Ectodermal cell (in vitro differentiated cells): Measurements from ENCODE around the gene ZDHHC14.

ENCODE experiments used
- H3K27ac ChIP-seq: 2 replicates; pipeline ENCODE4 v1.7.0; 2013; ENCODE audit warnings: mild to moderate bottlenecking, low read depth, low read length; ENCODE audit not compliant: insufficient read depth, poor library complexity, severe bottlenecking
- H3K27me3 ChIP-seq: 2 replicates; pipeline ENCODE4 v1.7.0; 2013; ENCODE audit warnings: mild to moderate bottlenecking, low read length; ENCODE audit not compliant: insufficient read depth, control insufficient read depth, poor library complexity, severe bottlenecking
- H3K36me3 ChIP-seq: one replicate; pipeline ENCODE4 v1.7.0; 2013; ENCODE audit warnings: low read length; ENCODE audit not compliant: control insufficient read depth, insufficient read depth
- H3K4me1 ChIP-seq: one replicate; pipeline ENCODE4 v1.7.0; 2013; ENCODE audit warnings: low read length; ENCODE audit not compliant: control insufficient read depth, insufficient read depth
- H3K4me3 ChIP-seq: 2 replicates; pipeline ENCODE4 v1.7.0; 2013; ENCODE audit warnings: low read depth, low read length, control low read depth; ENCODE audit not compliant: insufficient read depth
- H3K9me3 ChIP-seq: 2 replicates; pipeline ENCODE4 v1.7.0; 2013; ENCODE audit warnings: mild to moderate bottlenecking, low read length, moderate library complexity; ENCODE audit not compliant: control insufficient read depth
- WGBS, 2 experiments: methylation state at CpG; one replicate each; pipeline ENCODE4 v1.1.7; 2013; ENCODE audit warnings: missing lambda C conversion rate in 2 of 2; 5-methylcytosine and 5-hydroxymethylcytosine counted together

ZDHHC14 gene

GRCh38 chr6:157652601-157653363 is 271.8 kb downstream of the ZDHHC14 start:
- Histone ChIP-seq H3K27me3 (no peaks in the 10 kb centered on the region), H3K36me3 (no peaks in the 10 kb centered on the region), H3K4me1 (no peaks in the 10 kb centered on the region), H3K4me3 (no peak overlapping the region), H3K9me3 (no peaks in the 10 kb centered on the region), H3K27ac (no peak overlapping the region)
- WGBS, 2 experiments = 96% methylated on average over 18 of the region's 18 CpGs

GRCh38 chr6:157653521-157653920 is 272.5 kb downstream of the ZDHHC14 start:
- 93% methylated on average over 16 of the region's 16 CpGs for WGBS, 2 experiments
- H3K27me3 ChIP-seq = no peaks in the 10 kb centered on the region
- no peaks in the 10 kb centered on the region for H3K4me1 ChIP-seq
- no peak overlapping the region for H3K27ac ChIP-seq
- H3K36me3 ChIP-seq = no peaks in the 10 kb centered on the region
- no peak overlapping the region for H3K4me3 ChIP-seq
- H3K9me3 ChIP-seq = no peaks in the 10 kb centered on the region

- no peaks in the 10 kb centered on the region for H3K4me1 ChIP-seq
- H3K27me3 ChIP-seq = no peaks in the 10 kb centered on the region
- H3K9me3 ChIP-seq = no peaks in the 10 kb centered on the region
- H3K27ac ChIP-seq = no peak overlapping the region
- H3K4me3 ChIP-seq = no peak overlapping the region
- 95% methylated on average over 8 of the region's 8 CpGs for WGBS, 2 experiments
- H3K36me3 ChIP-seq = no peaks in the 10 kb centered on the region
These were observed 274.1 kb downstream of the ZDHHC14 start for GRCh38 chr6:157655139-157655538.

GRCh38 chr6:157656437-157656997 is 275.5 kb downstream of the ZDHHC14 start:
- H3K4me3 ChIP-seq = no peak overlapping the region
- WGBS, 2 experiments = 86 to 91% methylated on average over 7 of the region's 7 CpGs
- H3K9me3 ChIP-seq = no peaks in the 10 kb centered on the region

GRCh38 chr6:157657754-157658153 is 276.8 kb downstream of the ZDHHC14 start:
- H3K4me3 ChIP-seq = no peak overlapping the region
- H3K9me3 ChIP-seq = no peaks in the 10 kb centered on the region
- H3K27ac ChIP-seq = no peak overlapping the region
- no peaks in the 10 kb centered on the region for H3K36me3 ChIP-seq
- 93 to 95% methylated on average over 5 of the region's 5 CpGs for WGBS, 2 experiments
- no peaks in the 10 kb centered on the region for H3K27me3 ChIP-seq
- H3K4me1 ChIP-seq = no peaks in the 10 kb centered on the region

More at GRCh38 chr6:157656437-157656997, 275.5 kb downstream of the ZDHHC14 start:
- Histone ChIP-seq H3K36me3 (no peaks in the 10 kb centered on the region), H3K27me3 (no peaks in the 10 kb centered on the region), H3K4me1 (no peaks in the 10 kb centered on the region), H3K27ac (no peak overlapping the region)

GRCh38 chr6:157658301-157658700 is 277.3 kb downstream of the ZDHHC14 start:
- 94 to 95% methylated on average over 3 to 4 of the region's 4 CpGs for WGBS, 2 experiments
- no peaks in the 10 kb centered on the region for H3K27me3 ChIP-seq
- no peaks in the 10 kb centered on the region for H3K4me1 ChIP-seq
- H3K9me3 ChIP-seq = no peaks in the 10 kb centered on the region
- H3K4me3 ChIP-seq = no peak overlapping the region
- no peaks in the 10 kb centered on the region for H3K36me3 ChIP-seq
- H3K27ac ChIP-seq = no peak overlapping the region

GRCh38 chr6:157659536-157660271 is 278.7 kb downstream of the ZDHHC14 start:
- Histone ChIP-seq H3K4me3 (no peak overlapping the region), H3K27me3 (no peaks in the 10 kb centered on the region), H3K9me3 (no peaks in the 10 kb centered on the region), H3K36me3 (no peaks in the 10 kb centered on the region), H3K4me1 (no peaks in the 10 kb centered on the region), H3K27ac (no peak overlapping the region)
- WGBS, 2 experiments = 94 to 95% methylated on average over 19 of the region's 19 CpGs

- Histone ChIP-seq H3K36me3 (no peaks in the 10 kb centered on the region), H3K27ac (no peak overlapping the region), H3K27me3 (no peaks in the 10 kb centered on the region), H3K4me1 (no peaks in the 10 kb centered on the region), H3K4me3 (no peak overlapping the region), H3K9me3 (no peaks in the 10 kb centered on the region)
- 83% methylated on average over 5 of the region's 5 CpGs for WGBS, 2 experiments
These were observed 279.4 kb downstream of the ZDHHC14 start for GRCh38 chr6:157660414-157660813.

GRCh38 chr6:157661652-157662051 is 280.7 kb downstream of the ZDHHC14 start:
- no peaks in the 10 kb centered on the region for H3K27me3 ChIP-seq
- no peaks in the 10 kb centered on the region for H3K9me3 ChIP-seq
- H3K4me1 ChIP-seq = no peaks in the 10 kb centered on the region
- WGBS, 2 experiments = 78 to 82% methylated on average over 3 of the region's 3 CpGs
- no peak overlapping the region for H3K4me3 ChIP-seq
- H3K36me3 ChIP-seq = no peaks in the 10 kb centered on the region
- no peak overlapping the region for H3K27ac ChIP-seq

- H3K27ac ChIP-seq = no peak overlapping the region
- H3K4me1 ChIP-seq = no peaks in the 10 kb centered on the region
- H3K4me3 ChIP-seq = no peak overlapping the region
- no peaks in the 10 kb centered on the region for H3K36me3 ChIP-seq
- no peaks in the 10 kb centered on the region for H3K27me3 ChIP-seq
- WGBS, 2 experiments = 92 to 98% methylated on average over 5 of the region's 5 CpGs
- H3K9me3 ChIP-seq = no peaks in the 10 kb centered on the region
These were observed 282.3 kb downstream of the ZDHHC14 start for GRCh38 chr6:157663261-157663660.
